SK-N-SH (cell line): ENCODE measurements around the gene LRRC8E. TPM values are rescaled to one million over a fixed set of nuclear protein-coding genes. Genes with fewer than 3 reads are reported as not detected.

Experiments used
- CTCF ChIA-PET: fragments of 300-600, 350-600 bp; formaldehyde crosslinking; extraction: SDS; loops from one replicate; lab custom pipeline; 2021; lab: Yijun Ruan, JAX
- POLR2A ChIA-PET: fragments of 350-600 bp; sonication (Branson Sonifier 250); formaldehyde crosslinking; extraction: SDS; loops from one replicate; lab custom pipeline; 2020; ENCODE audit warnings: antibody characterized with exemption, inconsistent platforms; lab: Yijun Ruan, JAX
- DNase-seq: peaks from one replicate; pipeline ENCODE4 v3.0.0; 2012
- H2AFZ ChIP-seq: fragments of 200-600 bp; sonication (generic); 2 replicates; pipeline ENCODE4 v1.8.1; 2016; ENCODE audit warnings: antibody characterized with exemption, mild to moderate bottlenecking, low read depth
- H3F3A ChIP-seq: fragments of 200-600 bp; sonication (generic); replicated peaks from 2 replicates; pipeline ENCODE3; 2016; ENCODE audit warnings: antibody characterized with exemption, mild to moderate bottlenecking; ENCODE audit not compliant: insufficient read depth
- H3K27ac ChIP-seq, 2 experiments: fragments of 200-500 bp in 1 of 2; fragments of 200-600 bp in 1 of 2; sonication (Bioruptor generic) in 1 of 2; sonication (generic), shearing (Covaris generic) in 1 of 2; 2 replicates each; pipeline versions ENCODE4 v1.5.1 to v1.6.1; 2014 to 2016; ENCODE audit warnings: low read depth in 2 of 2, inconsistent platforms in 1 of 2, low read length in 1 of 2, mild to moderate bottlenecking in 1 of 2, mixed read lengths in 1 of 2
- H3K27me3 ChIP-seq: fragments of 200-600 bp; sonication (generic), shearing (Covaris generic); 2 replicates; pipeline ENCODE4 v1.6.1; 2016; ENCODE audit warnings: mixed run types; ENCODE audit not compliant: insufficient read depth
- H3K36me3 ChIP-seq, 2 experiments: fragments of 200-500 bp in 1 of 2; fragments of 200-600 bp in 1 of 2; sonication (Bioruptor generic) in 1 of 2; sonication (generic) in 1 of 2; replicated peaks in 1 of 2; 2 replicates each; pipeline versions ENCODE3 to v1.5.1; 2014 to 2016; ENCODE audit warnings: low read length in 1 of 2, mild to moderate bottlenecking in 1 of 2; ENCODE audit not compliant: insufficient read depth in 2 of 2, control insufficient read depth in 1 of 2
- H3K4me1 ChIP-seq, 2 experiments: fragments of 200-500 bp in 1 of 2; fragments of 200-600 bp in 1 of 2; sonication (Bioruptor generic) in 1 of 2; sonication (generic), shearing (Covaris generic) in 1 of 2; 2 replicates each; pipeline versions ENCODE4 v1.5.1 to v1.6.1; 2014 to 2016; ENCODE audit warnings: low read depth in 1 of 2, low read length in 1 of 2, mixed run types in 1 of 2; ENCODE audit not compliant: insufficient read depth in 2 of 2, control insufficient read depth in 1 of 2
- H3K4me2 ChIP-seq: fragments of 200-600 bp; sonication (generic), shearing (Covaris generic); 2 replicates; pipeline ENCODE4 v1.6.1; 2017; ENCODE audit warnings: mixed run types
- H3K4me3 ChIP-seq, 2 experiments: fragments of 200-500 bp in 1 of 2; fragments of 200-600 bp in 1 of 2; sonication (Bioruptor generic) in 1 of 2; sonication (generic), shearing (Covaris generic) in 1 of 2; 2 replicates each; pipeline versions ENCODE4 v1.5.1 to v1.8.1; 2014 to 2016; ENCODE audit warnings: low read depth in 2 of 2, inconsistent platforms in 1 of 2, low read length in 1 of 2, mild to moderate bottlenecking in 1 of 2, mixed read lengths in 1 of 2, moderate library complexity in 1 of 2
- H3K79me2 ChIP-seq: fragments of 200-600 bp; sonication (generic); 2 replicates; pipeline ENCODE4 v1.8.1; 2017; ENCODE audit warnings: mild to moderate bottlenecking; ENCODE audit not compliant: insufficient read depth
- H3K9ac ChIP-seq: fragments of 200-600 bp; sonication (generic); 2 replicates; pipeline ENCODE4 v1.6.1; 2017; ENCODE audit warnings: mixed run types
- H3K9me2 ChIP-seq: fragments of 200-600 bp; sonication (generic); 2 replicates; pipeline ENCODE4 v1.6.1; 2017; ENCODE audit warnings: mixed run types
- H3K9me3 ChIP-seq: fragments of 200-600 bp; sonication (generic); 2 replicates; pipeline ENCODE4 v1.6.1; 2017; ENCODE audit warnings: mixed run types, mild to moderate bottlenecking, moderate library complexity
- H4K20me1 ChIP-seq: fragments of 200-600 bp; sonication (generic); 2 replicates; pipeline ENCODE4 v1.6.1; 2017; ENCODE audit warnings: mild to moderate bottlenecking, mixed run types; ENCODE audit not compliant: insufficient read depth
- CHD2 ChIP-seq: fragments of 150-350 bp; IDR thresholded peaks from 2 replicates; pipeline ENCODE4 v1.6.1; 2018; ENCODE audit warnings: low read length; ENCODE audit not compliant: partially characterized antibody
- ELF1 ChIP-seq: IDR thresholded peaks from 2 replicates; pipeline ENCODE4 v1.4.0; 2012
- EP300 ChIP-seq, 2 experiments: IDR thresholded peaks; 2 replicates each; pipeline versions ENCODE4 v1.4.0 to v1.6.1; 2012; ENCODE audit warnings: borderline replicate concordance in 1 of 2, low read depth in 1 of 2, low read length in 1 of 2
- FOXM1 ChIP-seq: IDR thresholded peaks from 2 replicates; pipeline ENCODE4 v1.4.0; 2012; ENCODE audit warnings: low read depth, mild to moderate bottlenecking
- GATA2 ChIP-seq: sonication (generic); formaldehyde crosslinking; IDR thresholded peaks from 2 replicates; pipeline ENCODE4 v1.5.0; 2020; ENCODE audit warnings: mild to moderate bottlenecking, missing genetic modification reagents
- JUND ChIP-seq: IDR thresholded peaks from 2 replicates; pipeline ENCODE4 v1.4.0; 2012
- MEF2A ChIP-seq: IDR thresholded peaks from 2 replicates; pipeline ENCODE4 v1.4.0; 2012; ENCODE audit warnings: low read depth, borderline replicate concordance
- NRF1 ChIP-seq: IDR thresholded peaks from 2 replicates; pipeline ENCODE4 v1.6.1; 2012; ENCODE audit warnings: low read depth, mild to moderate bottlenecking, low read length
- POLR2AphosphoS5 ChIP-seq: IDR thresholded peaks from 2 replicates; pipeline ENCODE4 v1.6.1; 2012; ENCODE audit warnings: low read depth, low read length
- RCOR1 ChIP-seq: fragments of 150-350 bp; IDR thresholded peaks from 2 replicates; pipeline ENCODE4 v1.6.1; 2017; ENCODE audit warnings: antibody characterized with exemption, low read length
- RXRA ChIP-seq: IDR thresholded peaks from 2 replicates; pipeline ENCODE4 v1.4.0; 2012; ENCODE audit warnings: low read depth, mild to moderate bottlenecking, borderline replicate concordance
- SMC3 ChIP-seq: IDR thresholded peaks from 2 replicates; pipeline ENCODE4 v1.6.1; 2012; ENCODE audit warnings: low read depth, low read length, improper control_type of control experiment
- TAF1 ChIP-seq: IDR thresholded peaks from 2 replicates; pipeline ENCODE4 v1.6.1; 2012; ENCODE audit warnings: low read depth, mild to moderate bottlenecking, low read length, moderate library complexity, borderline replicate concordance
- TCF12 ChIP-seq: IDR thresholded peaks from 2 replicates; pipeline ENCODE4 v1.4.0; 2012
- WGBS: methylation state at CpG from one replicate; pipeline ENCODE4 v1.1.6; 2017; ENCODE audit warnings: low lambda C conversion rate; 5-methylcytosine and 5-hydroxymethylcytosine counted together
- polyA plus RNA-seq, 3 experiments: library from polyadenylated mRNA; depleted of rRNA; stranded (reverse); fragments of >200 nt; gene quantifications; 2 replicates each; pipeline ENCODE4 v1.2.3, GENCODE V29; 2012
- TF ChIP-seq, protein P1 (sequence below): IDR thresholded peaks from 2 replicates; pipeline ENCODE4; 2012
- TF ChIP-seq, protein P2 (sequence below): IDR thresholded peaks from 2 replicates; pipeline ENCODE4 v1.4.0; 2012; ENCODE audit warnings: low read depth
- TF ChIP-seq, protein P3 (sequence below): fragments of 200-600 bp; sonication (generic); IDR thresholded peaks from 2 replicates; pipeline ENCODE4 v1.6.1; 2017; ENCODE audit warnings: antibody characterized with exemption, mild to moderate bottlenecking, moderate library complexity
- TF ChIP-seq, protein P4 (sequence below): IDR thresholded peaks from 2 replicates; pipeline ENCODE4 v1.6.1; 2012; ENCODE audit warnings: mild to moderate bottlenecking, low read depth, low read length, moderate library complexity

LRRC8E gene
- polyA plus RNA-seq, 1 of the 3 experiments (the other 2 are of a cell fraction) = 0.02 TPM

DNA sequence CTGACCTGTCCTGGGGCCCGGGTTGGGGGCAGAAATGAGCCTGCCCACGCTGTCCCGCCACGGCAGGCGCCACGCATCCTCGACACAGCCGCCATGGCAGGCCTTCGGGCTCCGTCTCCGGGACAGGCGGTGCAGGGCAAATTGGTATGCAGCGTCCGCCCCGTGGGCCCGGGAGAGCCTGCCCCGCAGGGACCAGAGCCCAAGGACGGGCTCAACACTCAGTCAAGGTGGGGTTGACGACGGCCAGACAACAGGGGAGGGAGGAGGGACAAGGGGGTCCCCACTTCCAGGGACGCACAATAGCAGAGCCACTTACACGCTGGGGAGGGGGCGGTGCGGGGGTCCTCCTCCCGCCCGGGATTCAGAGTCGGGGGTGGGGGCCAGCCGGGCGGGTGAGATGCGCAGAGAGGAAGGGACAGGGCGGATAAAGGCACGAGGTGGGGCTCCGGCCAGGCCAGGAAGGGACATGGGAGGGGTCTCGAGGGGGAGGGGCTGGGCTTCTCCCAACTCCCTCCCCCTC is 36.4 kb downstream of the LRRC8E start:
- WGBS = 57% methylated on average over 7 of the region's 34 CpGs

More for the DNA sequence above, 36.4 kb downstream of the LRRC8E start:
- Histone ChIP-seq H3K27ac (peak overlapping the region in 1 of 2 experiments; percentile 8; a peak in 2 of 4 replicates), H3K4me3 (peak overlapping the region; percentile 64 to 72; a peak in 3 of 4 replicates), H4K20me1 (peaks cover 36% of the 10 kb centered on the region), H3K4me1 (peaks cover 37 to 65% of the 10 kb centered on the region in 2 experiments), H3K4me2 (peak overlapping the region; percentile 74; the same call in 1 of the 2 replicates), H3K27me3 (no peaks in the 10 kb centered on the region), H3K9me3 (no peaks in the 10 kb centered on the region), H3K9me2 (no peaks in the 10 kb centered on the region), H3K36me3 (peaks cover 0 to 23% of the 10 kb centered on the region in 2 experiments), H3K79me2 (peaks cover 24% of the 10 kb centered on the region; the same call in 1 of the 2 replicates), H3K9ac (no peak overlapping the region; the same call in 1 of the 2 replicates), H3F3A (peaks cover 25% of the 10 kb centered on the region), H2AFZ (no peak overlapping the region)
- no peak for TF ChIP-seq EP300 (IDR thresholded peaks at IDR 0.05; ENCODE audit: borderline replicate concordance in 1 of 2, low read depth in 1 of 2, low read length in 1 of 2)
- no peak for TF ChIP-seq ELF1
- no peak for TF ChIP-seq GATA2 (CRISPR knock-in tag)
- no peak for TF ChIP-seq JUND
- TF ChIP-seq CHD2 = no peak
- TF ChIP-seq NRF1 = no peak
- no peak for TF ChIP-seq SMC3
- TF ChIP-seq, protein P1, sequence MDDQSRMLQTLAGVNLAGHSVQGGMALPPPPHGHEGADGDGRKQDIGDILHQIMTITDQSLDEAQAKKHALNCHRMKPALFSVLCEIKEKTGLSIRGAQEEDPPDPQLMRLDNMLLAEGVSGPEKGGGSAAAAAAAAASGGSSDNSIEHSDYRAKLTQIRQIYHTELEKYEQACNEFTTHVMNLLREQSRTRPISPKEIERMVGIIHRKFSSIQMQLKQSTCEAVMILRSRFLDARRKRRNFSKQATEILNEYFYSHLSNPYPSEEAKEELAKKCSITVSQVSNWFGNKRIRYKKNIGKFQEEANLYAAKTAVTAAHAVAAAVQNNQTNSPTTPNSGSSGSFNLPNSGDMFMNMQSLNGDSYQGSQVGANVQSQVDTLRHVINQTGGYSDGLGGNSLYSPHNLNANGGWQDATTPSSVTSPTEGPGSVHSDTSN = no peak
- TF ChIP-seq, protein P2, sequence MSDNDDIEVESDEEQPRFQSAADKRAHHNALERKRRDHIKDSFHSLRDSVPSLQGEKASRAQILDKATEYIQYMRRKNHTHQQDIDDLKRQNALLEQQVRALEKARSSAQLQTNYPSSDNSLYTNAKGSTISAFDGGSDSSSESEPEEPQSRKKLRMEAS = no peak
- TF ChIP-seq TAF1 = no peak
- no peak for TF ChIP-seq POLR2AphosphoS5
- TF ChIP-seq, protein P3, sequence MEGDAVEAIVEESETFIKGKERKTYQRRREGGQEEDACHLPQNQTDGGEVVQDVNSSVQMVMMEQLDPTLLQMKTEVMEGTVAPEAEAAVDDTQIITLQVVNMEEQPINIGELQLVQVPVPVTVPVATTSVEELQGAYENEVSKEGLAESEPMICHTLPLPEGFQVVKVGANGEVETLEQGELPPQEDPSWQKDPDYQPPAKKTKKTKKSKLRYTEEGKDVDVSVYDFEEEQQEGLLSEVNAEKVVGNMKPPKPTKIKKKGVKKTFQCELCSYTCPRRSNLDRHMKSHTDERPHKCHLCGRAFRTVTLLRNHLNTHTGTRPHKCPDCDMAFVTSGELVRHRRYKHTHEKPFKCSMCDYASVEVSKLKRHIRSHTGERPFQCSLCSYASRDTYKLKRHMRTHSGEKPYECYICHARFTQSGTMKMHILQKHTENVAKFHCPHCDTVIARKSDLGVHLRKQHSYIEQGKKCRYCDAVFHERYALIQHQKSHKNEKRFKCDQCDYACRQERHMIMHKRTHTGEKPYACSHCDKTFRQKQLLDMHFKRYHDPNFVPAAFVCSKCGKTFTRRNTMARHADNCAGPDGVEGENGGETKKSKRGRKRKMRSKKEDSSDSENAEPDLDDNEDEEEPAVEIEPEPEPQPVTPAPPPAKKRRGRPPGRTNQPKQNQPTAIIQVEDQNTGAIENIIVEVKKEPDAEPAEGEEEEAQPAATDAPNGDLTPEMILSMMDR = no peak
- TF ChIP-seq FOXM1 = no peak
- no peak for TF ChIP-seq TCF12
- TF ChIP-seq, protein P4, sequence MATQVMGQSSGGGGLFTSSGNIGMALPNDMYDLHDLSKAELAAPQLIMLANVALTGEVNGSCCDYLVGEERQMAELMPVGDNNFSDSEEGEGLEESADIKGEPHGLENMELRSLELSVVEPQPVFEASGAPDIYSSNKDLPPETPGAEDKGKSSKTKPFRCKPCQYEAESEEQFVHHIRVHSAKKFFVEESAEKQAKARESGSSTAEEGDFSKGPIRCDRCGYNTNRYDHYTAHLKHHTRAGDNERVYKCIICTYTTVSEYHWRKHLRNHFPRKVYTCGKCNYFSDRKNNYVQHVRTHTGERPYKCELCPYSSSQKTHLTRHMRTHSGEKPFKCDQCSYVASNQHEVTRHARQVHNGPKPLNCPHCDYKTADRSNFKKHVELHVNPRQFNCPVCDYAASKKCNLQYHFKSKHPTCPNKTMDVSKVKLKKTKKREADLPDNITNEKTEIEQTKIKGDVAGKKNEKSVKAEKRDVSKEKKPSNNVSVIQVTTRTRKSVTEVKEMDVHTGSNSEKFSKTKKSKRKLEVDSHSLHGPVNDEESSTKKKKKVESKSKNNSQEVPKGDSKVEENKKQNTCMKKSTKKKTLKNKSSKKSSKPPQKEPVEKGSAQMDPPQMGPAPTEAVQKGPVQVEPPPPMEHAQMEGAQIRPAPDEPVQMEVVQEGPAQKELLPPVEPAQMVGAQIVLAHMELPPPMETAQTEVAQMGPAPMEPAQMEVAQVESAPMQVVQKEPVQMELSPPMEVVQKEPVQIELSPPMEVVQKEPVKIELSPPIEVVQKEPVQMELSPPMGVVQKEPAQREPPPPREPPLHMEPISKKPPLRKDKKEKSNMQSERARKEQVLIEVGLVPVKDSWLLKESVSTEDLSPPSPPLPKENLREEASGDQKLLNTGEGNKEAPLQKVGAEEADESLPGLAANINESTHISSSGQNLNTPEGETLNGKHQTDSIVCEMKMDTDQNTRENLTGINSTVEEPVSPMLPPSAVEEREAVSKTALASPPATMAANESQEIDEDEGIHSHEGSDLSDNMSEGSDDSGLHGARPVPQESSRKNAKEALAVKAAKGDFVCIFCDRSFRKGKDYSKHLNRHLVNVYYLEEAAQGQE = no peak
- TF ChIP-seq RCOR1 = no peak
- TF ChIP-seq RXRA = no peak
- no peak for TF ChIP-seq MEF2A
- POLR2A ChIA-PET = no interaction called here
- no peak for DNase-seq
- CTCF ChIA-PET = interaction anchor here (0.9 to 1.9 kb wide), 6 partner anchors 16 to 234 kb away, joined by 3 to 5 read pairs (median 4); partner anchors contain the start of gene TIMM44
